Upper lobe of left lung (tissue), 6 donors: ENCODE measurements around the gene KDM4B. TPM values are rescaled to one million over a fixed set of nuclear protein-coding genes. Genes with fewer than 3 reads are reported as not detected.

Source experiments
- ATAC-seq, 2 donors: fragments of 200-7000 bp; cut with Tn5 transposase; one replicate each; pipeline ENCODE4 v1.9.1; 2022; ENCODE audit warnings: mild to moderate bottlenecking in 2 of 2, moderate library complexity in 2 of 2; ENCODE audit not compliant: low FRiP score in 2 of 2
- DNase-seq, 2 donors: peaks; one replicate each; pipeline ENCODE4 v3.0.0-alpha.2; 2019 to 2020
- H3K27ac ChIP-seq, 4 donors: fragments of 200-600 bp; sonication (generic); one replicate each; pipeline ENCODE4 v1.5.1; 2016 to 2019
- H3K27me3 ChIP-seq, 4 donors: fragments of 200-600 bp; sonication (generic); one replicate each; pipeline ENCODE4 v1.5.1; 2017 to 2019
- H3K36me3 ChIP-seq, 4 donors: fragments of 200-600 bp; sonication (generic); one replicate each; pipeline ENCODE4 v1.5.1; 2016 to 2019
- H3K4me1 ChIP-seq, 4 donors: fragments of 200-600 bp; sonication (generic); one replicate each; pipeline ENCODE4 v1.5.1; 2018 to 2019
- H3K4me3 ChIP-seq, 4 donors: fragments of 200-600 bp; sonication (generic); one replicate each; pipeline ENCODE4 v1.5.1; 2017 to 2019; ENCODE audit warnings: mild to moderate bottlenecking in 2 of 4, moderate library complexity in 1 of 4
- H3K9me3 ChIP-seq, 4 donors: fragments of 200-600 bp; sonication (generic); one replicate each; pipeline ENCODE4 v1.5.1; 2018 to 2019
- CTCF ChIP-seq, 6 experiments: fragments of 450-650 bp in 4 of 6; fragments of 200-600 bp in 2 of 6; sonication (generic) in 2 of 6; IDR thresholded peaks; one replicate each; pipeline ENCODE4 v1.5.1; 2016 to 2019; ENCODE audit warnings: antibody characterized with exemption in 6 of 6
- EP300 ChIP-seq, 4 donors: sonication (generic); formaldehyde crosslinking; IDR thresholded peaks; one replicate each; pipeline ENCODE4 v1.5.1; 2017; ENCODE audit warnings: antibody characterized with exemption in 4 of 4, control low read depth in 2 of 4
- POLR2A ChIP-seq, 4 donors: fragments of 450-650 bp; IDR thresholded peaks; one replicate each; pipeline ENCODE4 v1.5.1; 2016 to 2017; ENCODE audit warnings: antibody characterized with exemption in 4 of 4, mild to moderate bottlenecking in 2 of 4
- POLR2AphosphoS5 ChIP-seq, 2 donors: sonication (generic); formaldehyde crosslinking; IDR thresholded peaks; one replicate each; pipeline ENCODE4 v1.5.1; 2017; ENCODE audit warnings: antibody characterized with exemption in 2 of 2
- WGBS, 2 donors: methylation state at CpG; one replicate each; pipeline ENCODE4 v1.1.5; 2017 to 2018; 5-methylcytosine and 5-hydroxymethylcytosine counted together
- total RNA-seq, 6 donors: library from RNA; depleted of rRNA in 4 of 6; stranded (reverse); fragments of >200 nt in 4 of 6; gene quantifications; one replicate each; pipeline versions ENCODE4 v1.1.0 to v1.2.1, GENCODE V29; 2016 to 2021
- donor health status: DM: no; HTN: no; CAD: no; lungs with moderate emphysema.
- donor health status: DM: no; HTN: yes; CAD: no; lungs with severe emphysema.

KDM4B gene
- total RNA-seq, 6 donors from 2014 or later: 28.1 to 112 (median 38.2) TPM

GRCh38 chr19:5166262-5166661 lies 197.3 kb downstream of the KDM4B start:
- DNase-seq: no peak
- TF ChIP-seq EP300 (IDR thresholded peaks at IDR 0.05): no peak
- no peak for TF ChIP-seq POLR2A (IDR thresholded peaks at IDR 0.05)
- no peak for TF ChIP-seq CTCF (IDR thresholded peaks at IDR 0.05)
- no peak for TF ChIP-seq POLR2AphosphoS5 (IDR thresholded peaks at IDR 0.05)
- Histone ChIP-seq H3K27ac (no peak overlapping the region), H3K4me1 (no peaks in the 10 kb centered on the region), H3K36me3 (no peaks in the 10 kb centered on the region), H3K27me3 (no peaks in the 10 kb centered on the region), H3K4me3 (no peak overlapping the region), H3K9me3 (no peaks in the 10 kb centered on the region)
- ATAC-seq: no peak

DNA sequence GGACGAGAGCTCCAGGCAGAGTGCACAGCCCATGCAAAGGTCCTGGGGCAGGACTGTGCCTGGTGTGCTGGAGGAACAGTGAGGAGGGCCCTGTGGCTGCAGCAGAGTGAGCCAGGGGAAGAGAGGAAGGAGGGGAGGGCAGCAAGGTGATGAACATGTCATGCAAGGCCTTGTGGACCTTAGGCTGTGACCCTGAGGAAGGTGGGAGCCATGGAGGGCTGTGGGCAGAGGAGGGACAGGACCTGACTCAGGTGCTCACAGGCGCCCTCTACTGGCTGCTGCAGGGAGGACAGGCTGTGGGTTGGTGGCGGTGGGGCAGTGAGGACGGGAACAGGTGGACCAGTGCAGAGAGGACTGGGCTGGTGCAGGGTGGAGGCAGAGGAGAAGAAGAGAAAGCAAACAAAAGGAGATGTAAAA lies 201.4 kb downstream of the KDM4B start:
- no peaks in the 10 kb centered on the region for H3K36me3 ChIP-seq
- WGBS, 2 donors: 63 to 65% methylated on average over 4 of the region's 4 CpGs
- TF ChIP-seq POLR2AphosphoS5 (IDR thresholded peaks at IDR 0.05) (no peak), CTCF (IDR thresholded peaks at IDR 0.05) (peak in 5 of 6 experiments; percentile 46 to 57 (median 52)), POLR2A (IDR thresholded peaks at IDR 0.05) (no peak), EP300 (IDR thresholded peaks at IDR 0.05) (no peak)
- peak in 1 of 2 donors; percentile 37 for DNase-seq
- peak in 1 of 2 donors; percentile 25 for ATAC-seq
- no peak overlapping the region for H3K4me3 ChIP-seq
- H3K9me3 ChIP-seq: no peaks in the 10 kb centered on the region
- no peaks in the 10 kb centered on the region for H3K27me3 ChIP-seq
- H3K27ac ChIP-seq: no peak overlapping the region
- no peaks in the 10 kb centered on the region for H3K4me1 ChIP-seq

- no peak for ATAC-seq
- no peak overlapping the region for H3K4me3 ChIP-seq
- no peak for DNase-seq
- no peaks in the 10 kb centered on the region for H3K9me3 ChIP-seq
- no peaks in the 10 kb centered on the region for H3K4me1 ChIP-seq
- H3K27me3 ChIP-seq: no peaks in the 10 kb centered on the region
- H3K27ac ChIP-seq: no peak overlapping the region
- TF ChIP-seq CTCF (IDR thresholded peaks at IDR 0.05) (no peak), POLR2AphosphoS5 (IDR thresholded peaks at IDR 0.05) (no peak), POLR2A (IDR thresholded peaks at IDR 0.05) (no peak), EP300 (IDR thresholded peaks at IDR 0.05) (no peak)
- WGBS, 2 donors: 35 to 53% methylated on average over 9 of the region's 9 CpGs
- no peaks in the 10 kb centered on the region for H3K36me3 ChIP-seq
Measured at GRCh38 chr19:5171711-5172110, 202.8 kb downstream of the KDM4B start.

DNA sequence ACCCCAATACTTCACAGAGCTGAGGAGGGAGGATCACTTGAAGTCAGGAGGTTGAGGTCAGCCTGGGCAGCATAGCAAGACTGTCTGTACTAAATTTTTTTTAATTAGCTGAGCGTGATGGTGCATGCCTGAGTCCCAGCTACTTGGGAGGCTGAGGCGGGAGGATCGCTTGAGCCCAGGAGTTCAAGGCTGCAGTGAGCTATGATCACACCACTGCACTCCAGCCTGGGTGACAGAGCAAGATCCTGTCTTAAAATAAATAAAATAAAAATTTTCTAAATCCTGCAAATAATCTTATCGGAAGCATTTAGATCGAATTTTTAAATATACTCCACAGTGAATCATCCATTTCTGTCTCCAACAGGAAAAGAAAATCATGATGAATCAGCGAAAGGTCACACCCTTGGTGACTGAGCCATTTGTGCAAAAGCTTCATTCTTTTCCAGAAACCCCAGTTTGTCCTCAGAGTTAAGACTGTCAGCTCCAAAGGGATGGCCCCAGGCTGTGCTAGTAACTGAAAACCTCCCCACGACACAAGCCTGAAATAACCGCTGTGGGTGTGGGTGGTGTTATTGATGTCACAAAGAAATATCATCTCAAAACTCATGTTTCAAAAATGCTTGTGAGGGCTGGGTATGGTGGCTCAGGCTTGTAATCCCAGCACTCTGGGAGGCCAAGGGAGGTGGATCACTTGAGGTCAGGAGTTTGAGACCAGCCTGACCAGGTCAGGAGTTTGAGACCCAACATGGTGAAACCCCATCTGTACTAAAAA lies 204.1 kb downstream of the KDM4B start:
- Histone ChIP-seq H3K27ac (no peak overlapping the region), H3K4me3 (no peak overlapping the region), H3K4me1 (no peaks in the 10 kb centered on the region), H3K36me3 (no peaks in the 10 kb centered on the region), H3K27me3 (no peaks in the 10 kb centered on the region), H3K9me3 (no peaks in the 10 kb centered on the region)
- TF ChIP-seq EP300 (IDR thresholded peaks at IDR 0.05) (no peak), POLR2AphosphoS5 (IDR thresholded peaks at IDR 0.05) (no peak), POLR2A (IDR thresholded peaks at IDR 0.05) (no peak), CTCF (IDR thresholded peaks at IDR 0.05) (no peak)
- DNase-seq (no peak), ATAC-seq (peak in 1 of 2 donors; percentile 81)
- WGBS, 2 donors: 72 to 76% methylated on average over 8 of the region's 8 CpGs

DNA sequence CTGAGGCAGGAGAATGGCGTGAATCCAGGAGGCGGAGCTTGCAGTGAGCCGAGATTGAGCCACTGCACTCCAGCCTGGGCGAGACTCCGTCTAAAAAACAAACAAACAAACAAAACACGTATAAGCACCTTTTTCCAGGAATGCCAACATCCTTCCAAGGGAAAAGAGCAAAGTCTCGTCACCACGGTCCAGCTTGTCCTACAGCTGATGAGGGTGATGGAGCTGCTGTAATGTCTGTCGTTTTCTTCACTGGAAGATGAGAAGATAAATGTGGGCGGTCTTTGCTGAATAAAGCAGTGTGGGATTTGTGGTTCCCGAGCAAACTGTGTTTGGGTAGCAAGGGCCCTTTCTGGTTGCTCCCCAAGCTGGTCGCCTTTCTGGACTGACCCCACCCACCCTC lies 205.1 kb downstream of the KDM4B start:
- Histone ChIP-seq H3K4me3 (no peak overlapping the region), H3K27me3 (no peaks in the 10 kb centered on the region), H3K36me3 (no peaks in the 10 kb centered on the region), H3K27ac (no peak overlapping the region), H3K4me1 (no peaks in the 10 kb centered on the region), H3K9me3 (no peaks in the 10 kb centered on the region)
- 75 to 77% methylated on average over 12 of the region's 12 CpGs for WGBS, 2 donors
- ATAC-seq (no peak), DNase-seq (no peak)
- no peak for TF ChIP-seq CTCF (IDR thresholded peaks at IDR 0.05)
- no peak for TF ChIP-seq EP300 (IDR thresholded peaks at IDR 0.05)
- TF ChIP-seq POLR2AphosphoS5 (IDR thresholded peaks at IDR 0.05): no peak
- no peak for TF ChIP-seq POLR2A (IDR thresholded peaks at IDR 0.05)
